GM12892 (cell line): Measurements from ENCODE around the gene SMARCAD1. TPM values are rescaled to one million over a fixed set of nuclear protein-coding genes. Genes with fewer than 3 reads are reported as not detected.

ENCODE experiments used
- DNase-seq: peaks from one replicate; pipeline ENCODE4 v3.0.0; 2011; ENCODE audit not compliant: insufficient read length
- FAIRE-seq: peaks from 2 replicates; lab custom pipeline; 2011; peaks lifted over from hg19 to GRCh38; lab: Jason Lieb, UNC
- POLR2A ChIP-seq: IDR thresholded peaks from 2 replicates; pipeline ENCODE4 v1.6.1; 2011; ENCODE audit warnings: low read depth, low read length, control low read depth
- POLR2AphosphoS5 ChIP-seq: IDR thresholded peaks from 2 replicates; pipeline ENCODE4 v1.6.1; 2011; ENCODE audit warnings: low read depth, low read length, control low read depth
- TAF1 ChIP-seq: IDR thresholded peaks from 2 replicates; pipeline ENCODE4 v1.6.1; 2011; ENCODE audit warnings: low read depth, mild to moderate bottlenecking, control low read depth, low read length, borderline replicate concordance
- polyA plus RNA-seq: library from polyadenylated mRNA; unstranded; fragments of >200 nt; gene quantifications from one replicate; pipeline ENCODE4 v1.2.1, GENCODE V29; 2012; ENCODE audit warnings: missing spikeins, inconsistent platforms; ENCODE audit not compliant: missing spikeins

The SMARCAD1 gene
- polyA plus RNA-seq = 22.3 TPM

DNA sequence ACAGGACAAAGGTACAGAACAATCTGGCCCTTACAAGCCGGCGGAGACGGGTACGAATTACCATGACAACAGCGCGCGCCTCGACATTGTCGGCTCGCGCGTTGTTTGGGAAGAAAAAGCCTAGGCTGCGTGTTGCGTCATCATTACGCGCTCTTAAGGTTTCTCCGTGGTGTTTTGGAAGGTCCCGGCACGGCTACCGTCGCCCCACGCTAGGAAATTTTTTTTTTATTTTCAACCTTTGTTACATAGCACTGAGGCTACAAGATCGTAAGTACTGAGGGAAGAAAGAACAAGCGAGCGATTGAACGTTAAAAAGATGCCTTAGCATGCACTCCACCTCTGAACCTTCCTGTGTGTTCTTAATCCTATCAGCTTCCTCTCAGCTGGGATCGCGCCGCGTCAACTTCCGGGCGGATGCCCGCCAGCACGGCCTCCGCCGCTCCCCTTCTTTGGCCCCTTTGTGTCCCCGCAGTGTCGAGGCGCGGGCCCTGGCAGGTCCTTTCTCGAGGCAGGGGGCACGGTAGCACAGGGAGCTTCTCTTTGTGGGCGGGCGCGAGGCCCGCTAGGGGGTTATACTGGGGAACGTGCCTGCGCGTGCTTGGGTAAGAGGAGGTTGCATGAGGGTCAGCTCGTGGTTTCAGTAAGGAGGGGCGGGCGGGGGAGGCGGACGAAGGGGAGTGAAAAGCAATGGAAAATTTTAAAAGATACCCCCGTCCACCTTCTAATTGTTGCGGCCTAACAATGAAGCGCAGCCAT lies at the start of gene SMARCAD1:
Gene SMARCAD1 (plus strand): TSS at position 397 of the 756 bp plus-strand sequence. CDS start 530 bp downstream, outside the sequence.
- TF ChIP-seq POLR2A (peak; percentile 89), TAF1 (peak; percentile 84), POLR2AphosphoS5 (peak; percentile 78)
- FAIRE-seq = peak; percentile 98
- peak; percentile 54 for DNase-seq

DNA sequence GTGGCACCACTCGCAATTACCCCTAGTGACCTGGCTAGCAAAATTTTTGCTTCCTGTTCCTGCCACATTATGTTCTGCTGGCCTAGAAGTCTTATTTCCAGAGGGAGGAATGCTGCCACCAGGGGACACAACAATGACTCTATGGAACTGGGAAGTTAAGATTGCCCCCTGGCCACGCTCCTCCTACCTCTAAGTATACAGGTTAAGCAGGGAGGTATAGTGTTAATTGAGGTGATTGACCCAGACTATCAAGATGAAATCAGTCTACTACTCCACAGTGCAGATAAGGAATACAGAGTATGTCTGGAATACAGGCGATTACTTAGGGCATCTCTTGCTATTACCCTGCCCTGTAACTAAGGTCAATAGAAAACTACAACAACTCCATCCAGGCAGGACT lies 48.8 kb upstream of the SMARCAD1 start:
- DNase-seq (no peak), FAIRE-seq (no peak)
- TF ChIP-seq POLR2A (no peak), TAF1 (no peak), POLR2AphosphoS5 (no peak)

DNA sequence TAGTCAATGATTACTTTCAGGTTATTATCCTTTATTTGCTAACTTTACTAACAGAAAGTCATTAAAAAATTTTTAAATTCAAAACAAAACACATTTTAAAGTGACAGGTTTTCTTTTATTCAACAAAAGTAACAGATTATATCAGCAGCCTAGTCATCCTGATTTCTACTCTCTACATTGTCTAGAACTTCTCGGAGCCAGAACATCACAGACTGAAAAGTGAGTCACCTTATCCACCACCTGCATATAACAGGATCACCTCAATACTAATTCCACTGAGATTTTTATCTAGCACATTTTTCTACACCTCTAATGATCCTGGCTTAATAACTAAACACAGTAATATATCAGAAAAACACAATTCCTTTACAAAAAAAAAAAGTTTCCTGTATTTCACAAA lies 47.9 kb upstream of the SMARCAD1 start:
- TF ChIP-seq POLR2A (no peak), TAF1 (no peak), POLR2AphosphoS5 (no peak)
- FAIRE-seq (no peak), DNase-seq (no peak)

GRCh38 chr4:94160774-94161173 lies 46.9 kb upstream of the SMARCAD1 start:
- TF ChIP-seq POLR2AphosphoS5 = no peak
- no peak for TF ChIP-seq POLR2A
- no peak for TF ChIP-seq TAF1
- no peak for FAIRE-seq
- no peak for DNase-seq

GRCh38 chr4:94165256-94165655 lies 42.4 kb upstream of the SMARCAD1 start:
- DNase-seq (no peak), FAIRE-seq (no peak)
- no peak for TF ChIP-seq POLR2A
- no peak for TF ChIP-seq TAF1
- no peak for TF ChIP-seq POLR2AphosphoS5

DNA sequence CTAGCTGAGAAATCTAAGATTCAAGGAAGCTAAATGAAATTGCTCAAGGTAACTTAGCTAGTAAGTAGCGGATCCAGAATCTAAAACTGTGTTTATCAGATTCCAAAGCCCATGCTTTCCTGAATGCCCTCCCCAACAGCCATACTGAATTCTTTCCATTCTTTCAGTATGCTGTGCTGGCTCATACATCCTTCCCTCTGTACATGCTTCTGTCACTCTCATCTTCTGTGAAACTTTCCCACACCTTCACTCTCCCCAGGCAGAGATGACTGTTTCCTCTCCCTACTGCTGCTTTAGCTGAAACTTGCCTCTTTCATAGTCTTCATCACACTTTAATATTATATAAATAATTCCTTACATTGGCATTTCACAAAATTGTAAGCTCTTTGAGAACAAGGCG lies 39.3 kb upstream of the SMARCAD1 start:
- no peak for FAIRE-seq
- no peak for DNase-seq
- no peak for TF ChIP-seq POLR2A
- no peak for TF ChIP-seq TAF1
- TF ChIP-seq POLR2AphosphoS5 = no peak

DNA sequence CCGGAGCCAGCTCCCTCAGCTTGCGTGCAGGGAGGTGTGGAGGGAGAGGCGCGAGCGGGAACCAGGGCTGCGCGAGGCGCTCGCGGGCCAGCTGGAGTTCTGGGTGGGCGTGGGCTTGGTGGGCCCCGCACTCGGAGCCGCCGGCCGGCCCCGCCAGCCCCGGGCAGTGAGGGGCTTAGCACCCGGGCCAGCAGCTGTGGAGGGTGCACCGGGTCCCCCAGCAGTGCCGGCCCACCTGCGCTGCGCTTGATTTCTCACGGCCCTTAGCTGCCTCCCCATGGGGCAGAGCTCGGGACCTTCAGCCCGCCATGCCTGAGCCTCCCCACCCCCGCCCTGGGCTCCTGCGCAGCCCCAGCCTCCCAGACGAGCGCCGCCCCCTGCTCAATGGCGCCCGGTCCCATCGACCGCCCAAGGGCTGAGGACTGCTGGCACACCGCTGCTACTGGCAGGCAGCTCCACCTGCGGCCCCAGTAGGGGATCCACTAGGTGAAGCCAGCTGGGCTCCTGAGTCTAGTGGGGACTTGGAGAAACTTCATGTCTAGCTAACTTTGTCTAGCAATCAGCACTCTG lies 37.8 kb upstream of the SMARCAD1 start:
- DNase-seq (no peak), FAIRE-seq (no peak)
- TF ChIP-seq POLR2AphosphoS5 (no peak), TAF1 (no peak), POLR2A (no peak)

GRCh38 chr4:94171616-94172015 lies 36.0 kb upstream of the SMARCAD1 start:
- no peak for FAIRE-seq
- no peak for TF ChIP-seq TAF1
- no peak for TF ChIP-seq POLR2AphosphoS5
- no peak for TF ChIP-seq POLR2A
- DNase-seq = no peak

GRCh38 chr4:94175553-94176261 lies 32.0 kb upstream of the SMARCAD1 start:
- FAIRE-seq (no peak), DNase-seq (no peak)
- TF ChIP-seq POLR2AphosphoS5 (no peak), TAF1 (no peak), POLR2A (no peak)

DNA sequence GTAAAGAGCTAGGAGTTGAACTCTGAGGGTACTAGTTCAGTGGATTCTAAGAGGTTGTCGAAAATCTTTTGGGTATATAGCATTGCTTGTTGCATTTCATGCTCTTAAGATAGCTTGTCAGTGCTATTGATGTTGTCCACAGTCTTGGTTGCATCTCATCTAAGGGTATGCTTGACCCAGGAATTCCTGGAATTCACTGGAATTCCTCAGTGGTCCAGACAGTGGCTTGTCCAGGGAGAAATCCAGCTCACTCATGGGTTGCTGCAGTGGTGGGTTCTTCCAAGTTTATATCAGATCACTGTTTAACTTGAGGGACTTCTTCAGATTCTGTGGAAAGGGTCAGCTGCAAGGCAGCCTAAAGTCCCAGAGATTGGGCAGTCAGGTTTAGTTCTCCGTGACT lies 29.8 kb upstream of the SMARCAD1 start:
- FAIRE-seq (no peak), DNase-seq (no peak)
- TF ChIP-seq TAF1 (no peak), POLR2A (no peak), POLR2AphosphoS5 (no peak)

DNA sequence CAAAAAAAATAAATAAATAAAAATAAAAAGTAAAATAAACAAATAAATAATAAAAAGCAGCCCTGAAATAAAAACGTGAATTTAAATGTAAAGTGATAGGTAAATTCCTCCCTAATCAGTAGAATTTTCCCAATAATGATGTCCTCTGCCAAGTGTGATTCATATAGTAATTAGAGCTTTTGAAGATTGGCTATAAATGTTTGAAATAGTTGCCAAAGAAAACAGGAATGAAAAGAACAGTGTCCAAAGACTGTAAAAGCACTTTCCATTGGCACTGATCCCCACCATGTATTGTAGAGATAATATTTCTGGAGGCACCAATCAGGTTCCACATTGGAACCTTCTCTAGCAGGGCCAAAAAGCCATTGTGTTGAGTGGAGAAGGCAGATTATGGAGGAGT lies 25.9 kb upstream of the SMARCAD1 start:
- no peak for DNase-seq
- no peak for FAIRE-seq
- TF ChIP-seq POLR2A (no peak), POLR2AphosphoS5 (no peak), TAF1 (no peak)
